Dedifferentiated amniotic fluid mesenchymal stem cell (primary cell): Measurements from ENCODE around the gene NUCB2.
"Not testable (repeated sequence)": the region's sequence is repeated elsewhere in the genome, so short reads cannot be mapped to it uniquely, and the experiment has no call there.

Experiments
- DNase-seq: peaks from one replicate; pipeline ENCODE4 v3.0.0-alpha.2; 2016; ENCODE audit errors: extremely low spot score

Gene NUCB2

DNA sequence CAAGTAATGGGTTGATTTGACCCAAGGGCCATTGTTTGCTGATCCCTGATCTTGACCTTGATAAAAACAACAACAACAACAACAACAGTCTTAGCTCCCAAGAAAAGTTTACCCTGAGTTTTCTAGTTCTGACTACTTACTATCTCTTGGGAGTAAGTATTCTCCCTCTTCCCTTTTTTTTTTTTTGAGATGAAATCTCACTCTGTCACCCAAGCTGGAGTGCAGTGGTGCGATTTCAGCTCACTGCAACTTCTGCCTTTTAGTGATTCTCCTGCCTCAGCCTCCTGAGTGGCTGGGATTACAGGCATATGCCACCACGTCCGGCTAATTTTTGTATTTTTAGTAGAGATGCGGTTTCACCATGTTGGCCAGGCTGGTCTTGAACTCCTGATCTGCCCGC, 8.0 kb upstream of the NUCB2 start:
- DNase-seq: not testable (repeated sequence)

- no peak for DNase-seq
Observed at GRCh38 chr11:17268902-17269301, 7.6 kb upstream of the NUCB2 start.

DNA sequence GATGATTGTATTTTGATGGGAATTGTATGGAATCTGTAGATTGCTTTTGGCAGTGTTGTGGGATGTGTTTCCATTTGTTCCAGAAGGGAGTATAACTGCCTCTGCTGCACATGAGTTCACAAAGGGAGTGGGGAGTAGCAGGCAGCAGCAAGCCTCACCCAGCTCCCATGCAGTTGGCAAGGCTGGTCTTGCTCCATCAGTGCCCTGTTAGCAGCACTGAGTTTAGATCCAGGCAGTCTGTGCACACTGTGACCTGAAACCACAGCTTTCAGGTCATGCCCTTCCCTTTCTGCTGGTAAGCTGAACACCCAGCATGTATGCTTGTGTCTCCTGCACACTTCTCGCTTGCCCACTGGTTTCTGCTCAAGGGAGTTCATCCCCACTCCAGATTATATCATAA, 3.7 kb upstream of the NUCB2 start:
- DNase-seq: no peak

DNA sequence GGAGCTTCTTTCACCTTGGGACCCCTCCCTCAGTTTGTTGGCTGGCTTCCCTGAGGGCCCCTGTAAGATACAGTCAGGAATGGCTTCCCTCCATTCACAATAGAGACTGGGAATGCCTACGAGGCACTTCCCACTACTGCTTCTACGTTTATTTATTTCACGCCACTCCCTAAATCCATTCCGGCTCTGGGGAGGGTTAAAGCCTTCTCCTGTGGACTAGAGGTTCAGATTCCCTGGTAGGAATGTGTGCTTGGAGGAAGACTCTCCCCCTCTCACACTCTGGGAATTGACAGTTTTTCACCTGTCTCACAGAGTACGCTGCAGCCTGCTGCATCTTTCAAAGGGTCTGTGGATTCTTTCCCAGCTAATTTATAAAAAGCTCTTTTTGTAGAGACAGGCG, 3.3 kb upstream of the NUCB2 start:
- no peak for DNase-seq

- DNase-seq: no peak
Observed at GRCh38 chr11:17273668-17274282, 2.8 kb upstream of the NUCB2 start.

DNA sequence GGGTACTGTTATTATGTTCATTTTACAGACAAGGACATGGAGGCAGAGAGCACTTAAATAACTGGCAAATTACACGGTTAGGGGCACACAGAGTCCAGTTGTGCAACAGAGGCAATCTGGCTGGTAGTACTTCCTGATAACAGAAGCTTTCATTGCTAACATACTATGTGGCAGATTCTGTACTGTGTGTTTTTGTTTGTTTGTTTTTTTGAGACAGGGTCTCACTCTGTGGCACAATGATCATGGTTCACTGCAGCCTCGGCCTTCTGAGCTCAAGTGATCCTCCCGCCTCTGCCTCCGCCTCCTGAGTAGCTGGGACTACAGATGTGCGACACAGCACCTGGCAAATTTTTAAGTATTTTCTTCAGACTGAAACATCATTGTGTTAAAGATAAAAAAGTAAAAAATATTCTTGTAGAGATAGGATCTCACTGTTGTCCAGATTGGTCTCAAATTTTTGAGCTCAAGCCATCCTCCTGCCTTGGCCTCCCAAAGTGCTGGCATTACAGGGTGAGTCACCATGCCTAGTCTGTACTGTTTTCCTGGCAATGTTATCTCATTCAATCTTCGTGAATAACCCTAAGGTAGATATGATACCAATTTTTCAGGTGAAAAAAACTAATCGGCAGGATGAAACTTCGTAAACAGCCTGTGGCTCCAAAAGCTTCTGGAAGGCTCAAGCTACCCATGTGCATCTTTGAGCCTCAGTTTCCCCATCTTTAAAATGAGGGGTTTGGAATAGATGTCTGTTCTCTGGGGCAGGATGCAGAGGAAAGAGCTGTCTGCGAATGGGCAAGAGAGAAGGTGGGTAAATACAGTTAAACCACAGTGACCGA, 921 bp upstream of the NUCB2 start:
- DNase-seq: no peak

DNA sequence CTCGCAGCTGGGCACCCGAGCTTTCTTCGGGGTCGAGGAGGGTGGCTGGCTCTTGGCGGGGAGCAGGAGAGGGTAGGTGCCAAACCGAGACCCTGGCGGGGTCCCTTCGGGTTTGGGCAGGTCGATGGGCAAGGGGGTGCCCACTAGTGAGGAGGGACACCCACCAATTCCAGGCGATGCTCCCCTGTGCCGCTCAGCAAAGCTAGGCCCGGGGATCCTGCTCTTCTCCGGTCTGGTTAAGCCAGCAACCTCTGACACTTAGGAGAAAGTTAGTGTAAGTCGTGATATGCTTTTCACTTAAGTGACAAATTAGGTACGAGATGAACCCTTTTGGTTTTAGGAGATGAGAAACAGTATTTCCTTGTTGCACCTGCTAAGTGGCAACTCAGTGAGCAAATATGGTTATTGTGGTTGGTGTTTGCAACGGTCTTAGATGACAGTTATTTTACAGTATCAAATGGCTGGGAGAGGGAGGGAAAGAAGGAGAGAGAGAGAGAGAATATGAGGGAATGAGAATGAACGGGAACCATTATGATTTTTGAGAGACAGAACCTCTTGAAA, 565 bp downstream of the NUCB2 start:
- DNase-seq: peak; percentile 73

DNA sequence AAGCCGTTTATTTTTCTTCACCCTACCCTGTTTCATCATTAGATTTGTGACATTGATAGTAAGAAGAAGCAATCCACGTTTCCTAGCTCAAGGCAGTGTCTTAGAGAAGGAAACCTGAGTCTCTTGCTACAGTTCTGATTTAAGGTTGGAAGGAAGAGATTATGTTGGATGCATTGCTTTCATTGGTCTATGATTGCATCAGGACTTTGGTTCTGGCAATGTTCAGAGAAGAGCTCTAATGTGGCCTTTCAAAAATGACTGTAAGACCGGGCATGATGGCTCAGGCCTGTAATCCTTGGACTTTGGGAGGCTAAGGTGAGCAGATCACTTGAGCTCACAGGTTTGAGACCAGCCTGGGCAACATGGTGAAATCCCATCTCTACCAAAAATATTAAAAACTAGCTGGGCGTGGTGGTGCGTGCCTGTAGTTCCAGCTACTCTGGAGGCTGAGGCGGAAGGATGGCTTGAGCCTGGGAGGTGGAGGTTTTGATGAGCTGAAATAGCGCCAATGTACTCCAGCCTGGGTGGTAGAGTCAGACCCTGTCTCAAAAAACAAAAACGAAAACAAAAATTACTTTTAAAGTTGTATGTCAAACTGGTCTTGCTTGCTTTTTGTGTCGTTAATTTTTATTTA, 4.1 kb downstream of the NUCB2 start:
- DNase-seq: peak; percentile 35

GRCh38 chr11:17286332-17286731, 9.8 kb downstream of the NUCB2 start:
- no peak for DNase-seq

DNA sequence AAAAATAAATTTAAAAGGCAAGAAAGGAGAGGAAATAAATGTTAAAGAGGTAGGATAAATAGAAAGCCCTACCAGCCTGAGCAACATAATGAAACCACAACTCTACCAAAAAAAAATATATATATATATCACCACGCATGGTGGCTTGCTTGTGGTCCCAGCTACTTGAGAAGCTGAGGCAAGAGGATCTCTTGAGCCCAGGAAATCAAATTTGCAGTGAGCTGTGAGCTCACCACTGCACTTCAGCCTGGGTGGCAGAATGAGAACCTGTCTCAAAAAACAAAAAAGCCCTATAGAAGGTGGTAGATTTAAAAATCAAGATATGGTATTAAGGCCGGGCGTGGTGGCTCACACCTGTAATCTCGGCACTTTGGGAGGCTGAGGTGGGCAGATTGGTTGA, 10.5 kb downstream of the NUCB2 start:
- DNase-seq: no peak

- DNase-seq: no peak
Observed at GRCh38 chr11:17291710-17292109, 15.2 kb downstream of the NUCB2 start.

DNA sequence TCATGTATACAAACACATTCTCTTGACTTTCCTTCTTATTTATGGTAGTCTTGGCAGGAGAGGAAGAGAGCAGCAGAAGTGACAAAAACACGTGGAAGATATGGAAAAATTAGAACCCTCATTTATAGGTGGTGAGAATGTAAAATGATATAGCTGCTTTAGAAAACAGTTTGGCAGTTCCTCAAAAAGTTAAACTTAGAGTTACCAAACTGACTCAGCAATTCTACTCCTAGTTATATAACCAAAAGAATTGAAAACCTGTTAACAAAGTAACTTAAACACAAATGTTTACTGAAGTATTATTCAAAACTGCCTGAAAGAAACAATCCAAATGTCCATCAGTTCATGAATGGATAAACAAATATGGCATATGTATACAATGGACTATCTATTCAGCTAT, 16.8 kb downstream of the NUCB2 start:
- DNase-seq: no peak

DNA sequence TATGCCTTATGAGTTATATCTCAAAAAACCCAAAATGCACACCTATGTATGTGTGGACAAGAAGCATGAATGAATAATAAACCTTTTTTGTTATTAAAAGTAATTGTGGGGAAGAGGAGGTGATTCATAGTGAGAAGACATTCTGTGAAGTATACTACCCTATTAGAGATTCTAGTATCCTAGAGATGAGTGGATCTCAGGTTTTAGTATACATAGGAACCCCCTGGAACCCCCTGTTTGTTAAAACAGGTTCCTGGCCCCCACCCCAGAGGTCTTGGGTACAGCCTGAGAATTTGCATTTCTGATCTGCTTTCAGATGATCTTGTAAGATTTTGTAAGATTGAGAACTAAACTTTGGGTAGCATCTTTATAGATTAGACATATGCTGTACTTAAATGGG, 17.5 kb downstream of the NUCB2 start:
- DNase-seq: no peak

DNA sequence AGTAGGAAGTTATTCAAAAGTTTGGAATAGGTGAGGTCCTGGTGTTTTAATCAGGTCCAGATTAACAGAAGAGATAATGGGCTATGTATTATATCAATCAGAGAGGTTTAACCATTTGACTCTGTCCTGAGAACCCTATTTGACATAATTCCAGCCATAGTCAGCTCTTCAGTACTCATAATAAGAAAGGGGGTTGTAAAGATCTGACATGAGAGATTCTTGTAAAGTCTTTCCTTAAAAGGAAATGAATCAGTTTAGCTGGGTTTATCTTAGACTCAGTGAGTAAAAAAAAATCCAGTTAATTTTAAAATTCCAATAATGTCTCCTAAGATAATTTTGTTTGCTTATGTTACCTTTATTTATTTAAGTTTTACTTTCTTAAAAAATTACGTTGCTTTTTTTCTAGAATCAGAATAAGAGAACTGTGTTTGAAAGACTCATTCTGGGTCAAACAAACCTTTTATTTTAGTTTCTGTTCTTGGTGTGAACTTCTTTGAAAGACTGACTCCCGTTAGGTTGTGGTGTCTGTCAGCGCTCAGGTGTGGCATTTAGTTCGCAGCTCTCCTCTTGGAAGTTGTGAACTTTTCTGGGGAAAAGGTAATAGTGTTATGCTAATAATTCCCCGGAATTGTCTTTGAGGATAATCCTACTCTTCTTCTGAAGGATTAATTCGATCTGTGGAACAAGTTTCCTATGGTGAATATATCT, 20.5 kb downstream of the NUCB2 start:
- no peak for DNase-seq

DNA sequence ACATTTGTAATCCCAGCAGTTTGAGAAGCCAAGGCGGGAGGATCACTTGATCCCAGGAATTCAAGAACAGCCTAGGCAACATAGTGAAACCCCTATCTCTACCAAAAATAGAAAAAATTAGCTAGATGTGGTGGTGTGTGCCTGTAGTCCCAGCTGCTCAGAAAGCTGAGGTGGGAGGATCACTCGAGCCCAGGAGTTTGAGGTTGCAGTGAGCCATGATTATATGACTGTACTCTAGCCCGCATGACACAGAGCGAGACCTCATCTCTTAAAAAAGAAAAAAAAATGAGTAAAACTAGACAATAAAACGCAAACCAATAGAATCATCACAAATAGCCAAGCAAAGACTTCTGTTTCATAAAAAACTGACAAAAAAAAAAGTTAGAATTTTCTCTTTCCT, 21.8 kb downstream of the NUCB2 start:
- DNase-seq: no peak

GRCh38 chr11:17300372-17300771, 23.8 kb downstream of the NUCB2 start:
- DNase-seq: no peak

DNA sequence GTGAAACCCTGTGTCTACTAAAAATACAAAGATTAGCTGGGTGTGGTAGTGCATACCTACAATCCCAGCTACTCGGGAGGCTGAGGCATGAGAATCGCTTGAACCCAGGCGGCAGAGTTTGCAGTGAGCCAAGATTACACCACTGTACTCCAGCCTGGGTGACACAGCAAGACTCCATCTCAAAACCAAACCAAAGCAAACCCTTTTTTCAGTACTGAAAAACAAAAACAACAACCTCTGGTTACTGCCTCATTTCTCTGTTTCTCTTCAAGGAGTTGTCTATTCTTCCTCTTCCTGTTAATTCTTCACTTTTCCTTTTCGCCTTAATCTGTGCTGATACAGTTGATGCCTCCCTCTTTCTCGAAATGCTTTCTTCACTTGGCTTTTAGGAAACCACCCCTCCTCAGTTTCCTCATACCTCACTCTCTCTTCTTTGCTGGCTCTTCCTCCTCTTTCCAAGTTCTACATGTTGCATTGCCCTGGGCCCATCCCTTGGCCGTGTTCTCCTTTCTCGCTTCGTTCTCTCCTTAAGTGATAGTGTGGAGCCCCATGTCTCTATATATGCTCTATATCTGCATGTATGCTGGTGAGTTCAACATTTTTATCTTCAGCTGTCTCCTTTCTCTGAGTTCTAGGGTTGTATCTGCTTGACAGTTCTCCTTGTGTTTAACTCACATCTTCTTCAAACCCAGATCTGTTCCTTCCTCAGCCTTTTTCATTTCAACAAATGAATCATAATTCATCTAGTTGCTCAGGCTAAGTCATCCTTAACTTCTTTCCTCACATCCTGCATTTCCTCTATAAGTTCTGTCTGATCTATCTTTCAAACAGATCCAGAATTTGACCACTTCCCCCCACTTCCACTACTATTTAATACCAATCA, 37.1 kb downstream of the NUCB2 start:
- DNase-seq: no peak

DNA sequence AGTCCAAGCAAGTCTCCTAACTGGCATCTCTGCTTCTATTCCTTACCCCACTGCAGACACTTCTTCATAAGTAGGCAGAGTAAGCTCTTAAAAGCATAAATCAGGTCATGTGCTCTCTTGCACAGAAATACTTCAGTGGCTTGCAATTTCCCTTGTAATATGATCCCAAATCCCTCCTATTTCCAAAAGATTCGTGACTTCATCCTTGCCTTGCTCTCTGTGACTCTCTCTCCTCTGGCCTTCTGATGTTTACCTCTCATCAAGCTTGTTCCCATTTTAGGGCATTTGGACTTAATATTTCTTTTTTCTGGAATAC, 37.7 kb downstream of the NUCB2 start:
- peak; percentile 88 for DNase-seq

- DNase-seq: no peak
Observed at GRCh38 chr11:17314904-17315426, 38.4 kb downstream of the NUCB2 start.

DNA sequence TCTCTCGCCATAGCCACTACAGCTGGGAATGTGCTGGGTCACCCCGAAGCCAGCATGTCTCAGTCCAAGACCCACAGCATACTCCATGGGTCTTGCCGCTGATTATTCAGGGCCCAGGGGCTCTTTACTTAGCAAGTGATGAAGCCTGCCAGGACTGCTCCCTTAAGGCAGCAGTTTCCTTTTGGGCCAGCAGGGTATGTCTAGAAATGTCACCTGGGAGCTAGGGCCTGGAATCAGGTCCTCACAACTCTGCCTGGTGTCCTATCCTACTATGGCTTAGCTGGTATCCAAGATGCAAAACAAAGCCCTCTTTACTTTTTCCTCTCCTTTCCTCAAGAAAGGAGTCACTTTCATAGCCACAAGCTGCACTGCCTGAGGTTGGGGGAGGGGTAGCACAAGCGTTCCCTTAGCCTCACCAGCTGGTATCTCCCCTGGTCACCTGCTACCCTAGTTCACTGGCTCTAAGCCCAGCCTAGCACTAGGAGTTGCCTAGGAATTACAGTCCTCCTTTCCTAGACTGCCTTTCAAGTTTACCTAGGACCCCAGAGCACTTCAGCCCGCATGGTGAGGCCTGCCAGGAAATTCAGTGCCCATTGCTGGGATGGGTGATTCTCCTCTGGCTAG, 52.4 kb downstream of the NUCB2 start:
- no peak for DNase-seq

DNA sequence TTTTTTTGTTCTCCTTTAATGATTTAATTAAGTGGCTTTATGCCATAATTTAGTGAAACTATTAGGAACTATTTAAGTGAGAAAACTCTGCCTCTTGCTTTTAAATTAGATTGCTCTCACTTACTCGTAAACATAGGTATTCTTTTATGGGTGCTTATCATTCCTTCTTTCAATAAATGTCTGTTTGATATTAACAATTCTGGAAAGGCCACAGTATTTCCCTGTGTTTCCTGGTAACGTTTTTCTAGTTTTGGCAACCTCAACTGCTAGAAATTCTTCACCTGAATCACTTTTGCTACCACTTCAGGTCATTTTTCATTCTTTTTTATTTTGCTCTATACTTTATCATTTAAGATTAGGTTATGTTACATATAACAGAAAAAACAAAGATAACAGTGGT, 55.1 kb downstream of the NUCB2 start:
- no peak for DNase-seq
